GM18508 (cell line): ENCODE results near the gene STK39.

Source experiments
- ATAC-seq: cut with Tn5 transposase; IDR thresholded peaks from one replicate; pipeline ENCODE4 v1.9.1; 2021; ENCODE audit warnings: moderate number of reproducible peaks; ENCODE audit not compliant: insufficient read depth, unreplicated experiment

The STK39 gene

GRCh38 chr2:168185583-168186274 is 61.7 kb downstream of the STK39 start:
- ATAC-seq = no peak

DNA sequence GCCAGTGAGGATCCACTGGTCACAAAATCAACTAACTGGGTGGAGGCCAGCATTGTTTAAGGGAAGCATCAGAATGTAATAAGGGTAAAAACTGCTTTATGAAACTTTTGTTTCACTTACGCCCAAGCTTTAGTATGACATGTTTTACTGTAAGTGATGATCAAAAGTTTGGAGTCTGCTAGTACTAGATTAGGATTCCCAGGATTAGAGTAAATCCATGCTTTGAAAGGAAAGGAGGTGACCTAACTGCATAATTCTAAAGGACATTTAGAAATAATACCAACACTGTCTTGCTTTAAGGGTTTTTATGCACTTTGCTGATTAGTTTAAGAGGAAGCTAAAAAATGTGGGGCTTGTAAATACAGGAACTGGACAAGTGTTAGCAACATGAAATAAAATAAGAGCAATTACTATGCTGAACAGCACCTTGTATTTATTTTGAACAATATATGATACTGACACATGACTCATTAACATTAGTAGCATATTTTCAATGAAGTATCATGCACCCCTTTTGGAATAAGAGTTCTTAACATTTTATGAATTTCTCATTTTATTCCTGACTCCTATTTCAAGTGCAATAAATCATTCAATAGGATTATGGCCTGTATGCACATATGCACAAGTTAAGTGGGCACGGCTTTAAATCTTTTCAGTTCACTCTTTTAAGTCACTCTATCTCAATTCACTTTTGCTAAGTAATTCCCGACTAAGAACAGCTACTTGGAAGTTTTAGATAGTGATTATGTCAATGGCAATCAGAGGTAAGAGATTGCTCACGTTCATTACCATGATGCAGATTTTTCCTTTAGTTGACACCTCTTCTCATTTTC is 62.5 kb downstream of the STK39 start:
- no peak for ATAC-seq

GRCh38 chr2:168183308-168183997 is 63.9 kb downstream of the STK39 start:
- no peak for ATAC-seq

- no peak for ATAC-seq
These were observed 64.7 kb downstream of the STK39 start for GRCh38 chr2:168182550-168183249.

DNA sequence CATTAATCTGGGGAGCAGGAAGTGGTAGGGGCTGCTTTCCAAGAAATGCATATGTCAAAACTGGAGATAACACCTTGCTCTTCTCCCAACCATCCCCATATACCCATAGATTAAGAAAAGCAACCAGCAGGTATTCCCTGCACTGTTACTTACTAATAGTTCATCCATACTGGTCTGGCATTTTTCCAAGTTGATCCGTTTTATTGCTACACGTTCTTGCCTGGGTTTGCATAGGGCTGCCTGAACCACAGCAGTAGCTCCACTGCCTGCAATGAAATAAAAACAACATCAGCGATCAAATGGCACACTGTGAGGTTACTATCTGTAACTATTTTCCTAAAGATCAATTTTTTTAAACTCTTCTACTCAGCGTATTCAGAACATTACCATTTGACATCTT is 65.6 kb downstream of the STK39 start:
- no peak for ATAC-seq

DNA sequence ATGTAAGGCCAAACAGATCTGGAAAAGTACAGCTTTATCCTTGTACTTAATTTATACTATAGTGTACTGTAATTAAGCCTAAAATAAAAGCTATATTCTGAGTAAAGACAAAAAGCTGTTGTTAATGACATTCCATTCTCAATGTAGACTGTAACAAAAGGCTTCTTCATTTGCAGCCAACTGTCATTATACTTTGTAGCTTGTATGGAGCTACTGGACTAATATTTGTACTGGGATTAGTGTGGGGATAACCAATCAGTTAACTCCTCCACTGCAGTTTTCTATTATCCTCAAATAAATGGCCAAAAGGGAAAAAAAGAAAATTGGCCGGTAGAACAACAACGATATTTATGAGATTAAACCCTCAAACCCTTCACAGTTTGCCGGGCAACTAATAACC is 66.5 kb downstream of the STK39 start:
- no peak for ATAC-seq

- ATAC-seq = no peak
These were observed 66.9 kb downstream of the STK39 start for GRCh38 chr2:168180483-168180882.

GRCh38 chr2:168179592-168179991 is 67.8 kb downstream of the STK39 start:
- no peak for ATAC-seq

- ATAC-seq = no peak
These were observed 68.7 kb downstream of the STK39 start for GRCh38 chr2:168178520-168179324.

DNA sequence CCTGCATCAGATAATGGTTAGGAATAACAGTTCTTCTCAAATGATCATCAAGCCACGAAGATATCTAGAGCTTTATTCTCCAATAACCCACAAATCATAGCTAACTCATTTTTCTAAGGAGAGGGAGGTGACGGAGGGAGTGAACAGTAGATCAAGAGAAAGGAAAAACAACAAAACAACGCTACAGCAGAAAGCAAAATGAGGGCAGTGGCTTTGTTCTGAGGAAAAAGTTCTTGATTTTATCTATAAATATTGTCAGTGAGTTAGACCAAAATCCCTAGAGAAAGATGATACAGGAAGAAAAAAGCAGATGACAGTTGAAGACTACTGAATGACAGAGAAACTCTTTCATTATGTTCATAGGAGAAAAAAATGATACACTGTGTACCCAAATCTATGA is 71.0 kb downstream of the STK39 start:
- ATAC-seq = no peak

DNA sequence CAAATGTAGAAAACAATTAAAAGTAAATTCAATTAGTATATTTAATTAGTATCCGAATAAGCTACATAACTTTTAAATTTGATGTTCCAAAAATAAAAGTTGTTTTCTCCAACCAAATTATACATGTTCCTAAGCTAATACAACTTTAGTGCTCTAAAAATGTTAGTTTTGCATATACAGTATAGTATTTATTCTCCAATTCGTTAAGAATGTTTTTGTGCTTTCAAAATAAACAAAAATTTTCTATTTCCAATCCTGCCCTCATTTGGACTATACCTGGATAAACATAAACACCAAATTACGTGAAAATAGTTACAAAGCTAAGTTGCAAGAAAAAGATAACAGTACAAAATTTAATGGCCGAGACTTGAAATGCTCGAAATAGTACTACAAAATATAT is 71.9 kb downstream of the STK39 start:
- ATAC-seq = no peak

- no peak for ATAC-seq
These were observed 72.6 kb downstream of the STK39 start for GRCh38 chr2:168174756-168175155.

DNA sequence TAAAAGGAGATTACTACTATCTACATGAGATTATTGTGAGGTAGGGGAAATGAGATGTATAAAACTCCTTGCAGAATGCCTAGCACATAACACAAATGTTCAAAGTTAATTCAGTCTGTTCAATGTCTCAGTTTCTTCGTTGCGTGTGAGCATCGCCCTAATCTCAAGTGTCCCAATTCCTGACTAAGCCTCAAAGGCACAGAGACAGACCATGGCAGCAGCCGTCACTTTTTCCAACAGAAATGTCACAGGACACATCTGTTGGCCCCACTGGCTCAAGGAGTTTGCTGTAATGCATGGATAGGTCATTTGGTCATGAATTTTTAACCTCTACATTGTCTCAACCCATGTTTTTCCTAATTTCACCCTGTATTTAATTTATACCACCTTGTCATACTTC is 75.3 kb downstream of the STK39 start:
- no peak for ATAC-seq

DNA sequence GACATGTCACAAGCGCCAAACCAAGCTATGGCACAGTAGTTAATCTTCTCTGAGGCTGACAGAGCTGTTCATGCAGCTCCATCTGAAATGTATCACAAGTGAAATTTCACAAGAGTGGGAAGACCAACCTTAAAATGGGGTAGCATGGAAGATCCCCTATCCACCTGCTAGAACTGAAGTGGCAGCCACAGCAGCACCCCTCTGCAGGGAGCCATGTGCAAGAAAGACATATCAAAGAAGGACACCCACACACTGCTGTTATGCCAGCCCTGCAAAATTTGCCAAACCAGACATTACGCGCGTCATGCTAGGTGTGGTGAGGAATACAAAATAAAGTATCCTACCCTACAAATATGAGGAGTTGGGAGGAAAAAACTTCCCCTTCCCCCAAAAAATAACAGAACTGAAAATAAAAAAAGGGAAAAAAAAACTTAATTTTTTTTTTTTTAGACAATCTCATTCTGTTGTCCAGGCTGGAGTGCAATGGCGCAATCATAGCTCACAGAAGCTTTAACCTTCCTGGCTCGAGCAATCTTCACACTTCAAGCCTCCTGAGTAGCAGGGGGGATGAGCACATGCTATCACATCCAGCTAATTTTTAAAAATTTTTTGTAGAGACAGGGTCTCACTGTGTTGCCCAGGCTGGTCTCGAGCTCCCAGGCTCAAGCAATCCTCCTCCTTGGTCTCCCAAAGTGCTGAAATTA is 76.2 kb downstream of the STK39 start:
- ATAC-seq = no peak

GRCh38 chr2:168169097-168169745 is 78.2 kb downstream of the STK39 start:
- no peak for ATAC-seq

GRCh38 chr2:168167511-168168263 is 79.7 kb downstream of the STK39 start:
- no peak for ATAC-seq

DNA sequence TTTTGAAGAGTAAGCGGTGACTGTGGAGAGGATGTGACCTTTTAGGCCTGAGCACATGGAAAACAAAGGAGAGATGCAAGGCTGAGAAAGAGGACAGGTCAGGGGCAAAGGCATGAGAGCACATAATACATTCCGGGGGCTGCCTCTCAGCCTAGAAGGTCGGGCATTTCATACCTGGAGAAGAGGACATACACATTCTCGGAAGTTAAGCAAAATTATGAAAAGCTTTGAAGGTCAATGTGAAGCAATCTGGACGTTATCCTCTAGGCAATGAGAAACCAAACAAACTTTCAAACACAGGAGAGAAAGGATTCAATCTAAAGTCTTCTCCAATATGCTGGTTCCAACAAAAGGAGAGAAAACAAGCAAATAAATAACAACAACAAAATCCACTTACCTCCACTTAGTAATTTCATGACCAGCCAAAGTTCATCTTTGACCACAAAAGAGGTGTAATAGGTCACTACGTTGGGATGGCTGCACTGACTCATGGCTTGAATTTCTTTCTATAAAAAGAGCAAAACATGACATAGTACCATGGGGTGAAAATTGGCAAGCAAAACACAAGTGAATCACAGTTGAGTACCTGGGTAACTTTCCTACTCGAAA is 80.4 kb downstream of the STK39 start:
- no peak for ATAC-seq
